WERI-Rb-1 (cell line): Measurements from ENCODE around the gene CRADD.

ENCODE experiments used
- DNase-seq: peaks from one replicate; pipeline ENCODE4 v3.0.0-alpha.2; 2020
- H3K27ac ChIP-seq: fragments of 250-450 bp; sonication (Bioruptor Pico); 2 replicates; pipeline ENCODE4 v1.5.1; 2020; ENCODE audit warnings: mild to moderate bottlenecking, moderate library complexity
- H3K27me3 ChIP-seq: fragments of 250-450 bp; sonication (Bioruptor Pico); 2 replicates; pipeline ENCODE4 v1.5.1; 2021; ENCODE audit warnings: mild to moderate bottlenecking, low read depth, moderate library complexity; ENCODE audit not compliant: insufficient read depth, severe bottlenecking
- H3K36me3 ChIP-seq: fragments of 250-450 bp; sonication (Bioruptor Pico); 2 replicates; pipeline ENCODE4 v1.5.1; 2020; ENCODE audit warnings: mild to moderate bottlenecking, moderate library complexity
- H3K4me3 ChIP-seq: 2 replicates; pipeline ENCODE4 v1.5.1; 2011; ENCODE audit warnings: low read depth, mild to moderate bottlenecking, control low read depth, low read length
- H3K9me3 ChIP-seq: fragments of 250-450 bp; sonication (Bioruptor Pico); 2 replicates; pipeline ENCODE4 v1.5.1; 2021; ENCODE audit warnings: mild to moderate bottlenecking, moderate library complexity; ENCODE audit not compliant: severe bottlenecking
- CTCF ChIP-seq: IDR thresholded peaks from 2 replicates; pipeline ENCODE4 v1.5.1; 2011; ENCODE audit warnings: low read depth, mild to moderate bottlenecking, control low read depth, inconsistent platforms, low read length

CRADD gene

GRCh38 chr12:93812626-93813025 is 135.5 kb downstream of the CRADD start:
- Histone ChIP-seq H3K27me3 (no peaks in the 10 kb centered on the region), H3K36me3 (no peaks in the 10 kb centered on the region), H3K9me3 (no peaks in the 10 kb centered on the region), H3K4me3 (no peak overlapping the region), H3K27ac (no peak overlapping the region)
- no peak for DNase-seq
- TF ChIP-seq CTCF = no peak

- Histone ChIP-seq H3K36me3 (no peaks in the 10 kb centered on the region), H3K27me3 (no peaks in the 10 kb centered on the region), H3K9me3 (no peaks in the 10 kb centered on the region), H3K4me3 (no peak overlapping the region), H3K27ac (no peak overlapping the region)
- TF ChIP-seq CTCF = no peak
- no peak for DNase-seq
Observed at GRCh38 chr12:93813186-93813585, 136.0 kb downstream of the CRADD start.

- H3K36me3 ChIP-seq = no peaks in the 10 kb centered on the region
- no peak overlapping the region for H3K4me3 ChIP-seq
- H3K27me3 ChIP-seq = no peaks in the 10 kb centered on the region
- no peaks in the 10 kb centered on the region for H3K9me3 ChIP-seq
- H3K27ac ChIP-seq = no peak overlapping the region
- DNase-seq = no peak
- no peak for TF ChIP-seq CTCF
Observed at GRCh38 chr12:93813972-93814821, 137.0 kb downstream of the CRADD start.

GRCh38 chr12:93818488-93819049 is 141.4 kb downstream of the CRADD start:
- TF ChIP-seq CTCF = no peak
- no peak for DNase-seq
- H3K9me3 ChIP-seq = no peaks in the 10 kb centered on the region
- no peak overlapping the region for H3K4me3 ChIP-seq
- no peaks in the 10 kb centered on the region for H3K27me3 ChIP-seq
- H3K36me3 ChIP-seq = no peaks in the 10 kb centered on the region
- no peak overlapping the region for H3K27ac ChIP-seq

GRCh38 chr12:93819050-93819491 is 141.9 kb downstream of the CRADD start:
- no peak for TF ChIP-seq CTCF
- DNase-seq = no peak

More at GRCh38 chr12:93819050-93819491, 141.9 kb downstream of the CRADD start:
- Histone ChIP-seq H3K4me3 (no peak overlapping the region), H3K36me3 (no peaks in the 10 kb centered on the region), H3K9me3 (no peaks in the 10 kb centered on the region), H3K27ac (no peak overlapping the region), H3K27me3 (no peaks in the 10 kb centered on the region)
